Measurements from ENCODE around the gene HLTF.

The HLTF gene

DNA sequence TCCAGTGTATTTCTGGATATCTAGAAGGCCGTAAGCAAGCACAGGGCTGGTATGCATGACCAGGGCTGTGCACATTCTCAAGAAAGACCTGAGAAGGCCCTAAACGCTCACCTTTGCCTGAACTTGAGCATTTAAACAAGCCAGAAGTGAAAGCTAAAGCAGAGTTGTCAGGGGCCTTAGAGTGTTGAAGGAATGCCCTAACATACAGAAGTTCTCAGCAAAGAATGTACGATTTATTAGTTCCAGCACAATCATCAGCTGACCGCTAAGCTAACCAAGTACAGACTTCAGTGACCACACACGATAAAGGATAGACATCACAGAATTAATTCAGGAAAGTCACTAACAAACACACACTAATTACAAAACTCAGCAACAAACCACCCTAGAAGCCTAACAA, 8.7 kb downstream of the HLTF start:
- in situ Hi-C loops (cut with HindIII; ENCODE audit: low pct_unique_long_range_greater_than_20kb, low sequenced_read_pairs), result no loop called here
- no peak for TF ChIP-seq JUND (IDR thresholded peaks at IDR 0.05; ENCODE audit: low read depth)
- no peak for DNase-seq (ENCODE audit: low read depth in 1 of 2, low spot score in 1 of 2)

DNA sequence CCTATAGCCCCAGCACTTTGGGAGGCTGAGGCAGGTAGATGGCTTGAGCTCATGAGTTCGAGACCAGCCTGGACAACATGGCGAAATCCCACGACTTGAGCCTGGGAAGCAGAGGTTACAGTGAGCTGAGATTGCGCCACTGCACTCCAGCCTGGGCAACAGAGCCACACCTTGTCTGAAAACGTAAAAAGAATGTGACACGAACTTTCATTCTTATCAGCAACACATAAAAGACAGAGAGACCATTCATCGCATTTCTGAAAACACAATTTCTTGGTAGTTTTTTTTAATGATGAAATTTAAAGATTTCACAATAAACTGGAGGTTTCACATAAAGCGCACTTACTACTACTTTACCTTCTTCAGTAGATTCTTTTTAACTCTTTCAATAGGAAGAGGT, 18.4 kb downstream of the HLTF start:
- no peak for TF ChIP-seq JUND (IDR thresholded peaks at IDR 0.05; ENCODE audit: low read depth)
- no peak for DNase-seq (ENCODE audit: low read depth in 1 of 2, low spot score in 1 of 2)
- in situ Hi-C loops (cut with HindIII; ENCODE audit: low pct_unique_long_range_greater_than_20kb, low sequenced_read_pairs), result no loop called here

DNA sequence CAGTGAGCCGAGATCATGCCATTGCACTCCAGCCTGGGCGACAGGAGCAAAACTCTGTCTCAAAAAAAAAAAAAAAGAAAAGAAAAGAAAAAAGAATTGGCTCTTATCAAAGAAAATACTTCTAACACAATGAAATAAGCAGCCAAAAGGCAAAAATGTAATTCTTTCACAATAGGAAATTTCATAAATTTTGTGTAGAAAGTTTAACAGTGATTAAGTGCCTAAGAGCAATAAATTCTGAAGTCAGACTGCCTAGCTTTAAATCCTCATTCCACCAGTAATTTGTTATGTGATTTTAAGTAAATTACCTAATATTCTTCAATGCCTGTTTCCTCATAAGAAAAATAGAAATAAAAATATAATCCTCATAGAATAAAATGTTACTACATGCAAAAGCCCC, 24.6 kb downstream of the HLTF start:
- in situ Hi-C loops (cut with HindIII; ENCODE audit: low pct_unique_long_range_greater_than_20kb, low sequenced_read_pairs), result no loop called here
- TF ChIP-seq JUND (IDR thresholded peaks at IDR 0.05; ENCODE audit: low read depth), result no peak
- no peak for DNase-seq (ENCODE audit: low read depth in 1 of 2, low spot score in 1 of 2)

DNA sequence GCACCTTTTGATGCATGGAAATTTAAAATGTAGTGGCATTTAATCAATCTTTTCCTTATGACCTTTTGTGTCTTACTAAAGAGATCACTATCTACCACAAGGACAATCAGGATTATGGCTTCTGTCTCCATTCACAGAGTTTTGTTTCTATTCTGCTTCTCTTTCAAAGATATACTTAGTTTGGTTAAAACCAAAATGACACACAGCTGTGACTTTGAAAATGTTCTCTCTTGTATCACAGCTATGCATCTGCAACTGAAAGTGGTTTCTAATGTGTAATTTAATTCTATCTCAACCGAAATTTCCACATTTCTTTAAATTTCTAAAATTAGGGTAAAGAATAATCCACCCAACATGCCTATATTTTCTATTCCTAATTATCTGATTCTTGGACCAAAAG, 27.7 kb downstream of the HLTF start:
- no peak for TF ChIP-seq JUND (IDR thresholded peaks at IDR 0.05; ENCODE audit: low read depth)
- DNase-seq (ENCODE audit: low read depth in 1 of 2, low spot score in 1 of 2), result no peak
- in situ Hi-C loops (cut with HindIII; ENCODE audit: low pct_unique_long_range_greater_than_20kb, low sequenced_read_pairs), result no loop called here

DNA sequence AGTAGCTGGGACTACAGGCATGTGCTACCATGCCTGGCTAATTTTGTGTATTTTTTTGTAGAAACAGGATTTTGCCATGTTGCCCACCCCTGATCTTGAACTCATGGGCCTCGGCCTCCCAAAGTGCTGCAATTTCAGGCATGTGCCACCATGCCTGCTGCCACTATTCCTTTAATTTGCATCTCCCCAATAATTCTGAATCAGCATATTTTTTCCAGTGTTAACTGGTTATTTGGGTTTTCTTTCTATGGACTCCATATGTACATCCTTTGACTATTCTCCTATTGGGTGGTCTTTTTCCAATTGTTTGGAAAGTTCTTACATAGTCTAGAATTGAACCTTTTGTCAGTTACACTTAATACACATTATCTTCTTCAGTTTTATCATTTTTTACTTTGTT, 28.1 kb downstream of the HLTF start:
- in situ Hi-C loops (cut with HindIII; ENCODE audit: low pct_unique_long_range_greater_than_20kb, low sequenced_read_pairs), result no loop called here
- no peak for TF ChIP-seq JUND (IDR thresholded peaks at IDR 0.05; ENCODE audit: low read depth)
- no peak for DNase-seq (ENCODE audit: low read depth in 1 of 2, low spot score in 1 of 2)

DNA sequence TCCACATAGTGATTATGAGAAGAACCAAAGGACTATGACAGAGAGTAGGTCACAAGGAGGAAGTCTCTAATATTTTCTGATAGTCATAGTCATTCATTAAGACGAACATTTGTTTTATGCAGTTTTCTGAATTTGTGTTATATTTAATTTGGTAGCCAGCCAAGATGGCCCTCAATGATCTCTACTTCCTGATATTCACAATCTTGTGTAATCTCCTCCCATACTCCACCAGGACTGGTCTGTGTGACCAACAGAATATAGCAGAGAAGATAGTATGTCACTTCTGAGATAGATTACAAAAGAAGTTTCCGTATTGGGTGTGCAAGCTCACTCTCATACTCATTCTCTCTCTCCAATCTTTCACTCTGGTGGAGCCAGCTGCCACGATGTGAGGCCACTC, 30.8 kb downstream of the HLTF start:
- DNase-seq (ENCODE audit: low read depth in 1 of 2, low spot score in 1 of 2), result no peak
- TF ChIP-seq JUND (IDR thresholded peaks at IDR 0.05; ENCODE audit: low read depth), result no peak
- in situ Hi-C loops (cut with HindIII; ENCODE audit: low pct_unique_long_range_greater_than_20kb, low sequenced_read_pairs), result no loop called here

DNA sequence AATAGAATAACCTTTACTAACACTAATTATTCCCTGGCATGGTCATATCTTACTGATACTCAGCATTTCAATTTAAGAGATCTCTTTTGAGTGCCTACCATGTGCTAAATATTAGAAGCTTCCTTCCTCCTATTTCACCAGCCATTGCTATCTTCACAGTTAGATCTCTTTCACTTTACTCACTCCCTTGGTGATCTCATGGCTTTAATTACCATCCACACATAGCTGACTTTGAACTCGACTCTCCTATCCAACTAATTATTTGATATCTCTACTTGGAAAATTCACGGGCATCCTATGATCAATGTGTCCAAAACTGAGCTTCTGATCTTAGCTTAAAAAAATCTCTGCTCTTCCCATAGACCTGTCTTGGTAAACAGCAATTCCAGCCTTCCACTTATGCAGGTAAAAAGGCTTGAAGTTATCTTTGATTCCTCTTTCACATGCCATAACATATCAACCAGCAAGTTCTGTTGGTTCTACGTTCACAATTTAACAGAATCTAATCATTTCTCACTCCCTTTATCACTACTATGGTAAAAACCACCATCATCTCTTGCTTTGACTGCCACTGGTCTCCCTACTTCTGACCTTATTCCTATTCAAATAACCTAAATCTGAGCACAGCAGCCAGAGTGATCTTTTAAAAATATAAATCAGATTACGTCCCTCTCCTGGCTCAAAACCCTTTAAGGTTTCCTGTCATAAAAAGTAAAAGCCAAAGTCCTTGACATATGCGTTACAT, 41.8 kb downstream of the HLTF start:
- no peak for TF ChIP-seq JUND (IDR thresholded peaks at IDR 0.05; ENCODE audit: low read depth)
- no peak for DNase-seq (ENCODE audit: low read depth in 1 of 2, low spot score in 1 of 2)
- in situ Hi-C loops (cut with HindIII; ENCODE audit: low pct_unique_long_range_greater_than_20kb, low sequenced_read_pairs), result no loop called here

DNA sequence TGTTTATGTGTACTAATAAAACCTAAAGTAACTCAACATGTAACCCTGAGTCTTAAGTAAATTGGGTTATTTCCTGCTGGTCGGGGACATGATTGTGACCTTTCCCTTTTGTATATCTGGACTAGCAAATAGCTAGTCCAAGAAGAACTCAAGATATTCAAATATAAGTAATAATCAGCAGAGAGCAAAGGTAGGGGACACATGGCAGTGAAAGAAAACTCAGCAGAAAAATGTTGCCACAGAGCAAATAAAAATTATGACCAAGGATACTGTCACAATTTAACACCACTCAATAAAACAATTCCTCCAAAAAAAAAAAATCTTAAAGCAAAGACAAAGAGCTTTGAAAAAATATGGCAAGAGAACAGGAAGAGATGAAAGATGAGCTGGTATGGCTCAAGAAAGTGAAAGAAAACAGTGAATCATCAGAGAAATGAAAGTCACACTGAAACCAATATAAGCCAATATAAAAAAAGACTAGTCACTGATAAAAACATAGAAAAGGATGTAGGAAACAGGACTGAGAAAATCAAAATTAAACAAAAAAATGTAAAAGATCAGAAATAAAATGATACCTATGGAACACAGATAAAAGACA, 43.4 kb downstream of the HLTF start:
- no peak for DNase-seq (ENCODE audit: low read depth in 1 of 2, low spot score in 1 of 2)
- in situ Hi-C loops (cut with HindIII; ENCODE audit: low pct_unique_long_range_greater_than_20kb, low sequenced_read_pairs), result no loop called here
- no peak for TF ChIP-seq JUND (IDR thresholded peaks at IDR 0.05; ENCODE audit: low read depth)

DNA sequence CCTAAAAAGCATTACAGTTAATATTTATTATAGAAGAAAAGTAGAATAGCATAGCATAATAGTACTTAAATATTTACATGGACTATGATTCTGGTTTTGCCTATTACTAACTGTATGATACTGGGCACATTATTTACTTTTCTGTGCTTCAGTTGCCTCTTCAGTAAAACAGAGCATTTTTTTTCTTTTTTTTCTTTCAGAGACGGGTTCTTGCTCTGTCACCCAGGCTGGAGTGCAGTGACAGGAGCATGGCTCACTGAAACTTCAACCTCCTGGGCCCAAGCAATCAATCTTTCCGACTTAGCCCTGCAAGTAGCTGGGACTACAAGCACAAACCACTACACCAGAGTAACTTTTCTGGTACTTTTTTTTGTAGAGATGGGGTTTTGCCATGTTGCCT, 48.0 kb downstream of the HLTF start:
- DNase-seq (ENCODE audit: low read depth in 1 of 2, low spot score in 1 of 2), result no peak
- in situ Hi-C loops (cut with HindIII; ENCODE audit: low pct_unique_long_range_greater_than_20kb, low sequenced_read_pairs), result no loop called here
- TF ChIP-seq JUND (IDR thresholded peaks at IDR 0.05; ENCODE audit: low read depth), result no peak

DNA sequence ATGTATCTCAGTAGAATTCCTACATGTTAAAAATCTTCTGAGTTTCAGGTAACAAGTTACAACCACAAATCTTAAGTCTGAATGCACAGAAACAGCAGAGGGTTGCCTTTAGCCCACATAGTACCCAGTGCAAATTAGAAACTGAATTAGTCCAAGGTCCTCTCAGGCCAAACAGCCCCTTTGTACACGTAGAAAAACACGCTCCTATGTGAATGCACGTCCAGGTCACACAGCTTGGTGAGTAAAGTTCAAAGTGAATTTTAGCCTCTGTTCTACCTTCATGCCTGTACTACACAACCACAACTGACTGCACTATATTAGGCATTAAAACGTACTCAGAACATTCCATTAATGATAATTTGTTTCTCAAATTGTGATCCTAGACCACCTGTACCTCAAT, 48.6 kb downstream of the HLTF start:
- in situ Hi-C loops (cut with HindIII; ENCODE audit: low pct_unique_long_range_greater_than_20kb, low sequenced_read_pairs), result no loop called here
- no peak for DNase-seq (ENCODE audit: low read depth in 1 of 2, low spot score in 1 of 2)
- no peak for TF ChIP-seq JUND (IDR thresholded peaks at IDR 0.05; ENCODE audit: low read depth)

DNA sequence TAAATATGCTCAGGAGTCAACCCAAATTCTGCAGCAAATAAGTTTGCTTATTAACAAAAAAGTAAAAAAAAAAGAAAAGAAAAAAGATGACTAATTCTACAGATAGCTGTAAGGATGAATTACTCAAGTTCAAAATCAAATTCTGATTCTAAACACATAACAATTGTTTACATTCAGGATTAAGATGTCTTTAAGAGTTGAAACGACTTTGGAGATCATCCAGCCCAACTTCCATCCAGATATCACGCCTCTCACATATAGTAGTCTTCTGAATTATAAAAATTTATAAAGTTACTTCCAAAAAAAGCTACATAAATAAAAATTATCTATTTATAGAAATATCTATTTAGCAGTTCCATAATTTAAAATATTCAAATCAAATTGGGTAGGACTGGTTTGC, 55.2 kb downstream of the HLTF start:
- in situ Hi-C loops (cut with HindIII; ENCODE audit: low pct_unique_long_range_greater_than_20kb, low sequenced_read_pairs), result no loop called here
- no peak for DNase-seq (ENCODE audit: low read depth in 1 of 2, low spot score in 1 of 2)
- TF ChIP-seq JUND (IDR thresholded peaks at IDR 0.05; ENCODE audit: low read depth), result no peak

DNA sequence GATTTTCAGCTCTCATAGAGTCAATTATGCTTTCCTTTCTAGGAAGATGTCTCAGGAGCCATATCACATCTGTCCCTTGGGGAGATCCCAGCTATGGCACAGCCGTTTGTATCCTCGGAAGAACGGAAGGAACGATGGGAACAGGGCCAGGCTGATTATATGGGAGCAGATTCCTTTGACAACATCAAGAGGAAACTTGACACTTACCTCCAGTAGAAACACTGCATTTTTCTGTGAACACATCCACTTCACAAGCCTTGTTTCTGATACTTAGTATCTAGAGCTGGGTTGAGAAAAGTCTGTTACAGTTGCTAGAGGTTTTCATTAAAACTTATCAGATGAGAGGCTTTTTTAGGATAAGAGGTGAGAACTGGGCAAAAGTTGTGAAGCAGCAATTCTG, 59.6 kb downstream of the HLTF start:
- DNase-seq (ENCODE audit: low read depth in 1 of 2, low spot score in 1 of 2), result no peak
- no peak for TF ChIP-seq JUND (IDR thresholded peaks at IDR 0.05; ENCODE audit: low read depth)
- in situ Hi-C loops (cut with HindIII; ENCODE audit: low pct_unique_long_range_greater_than_20kb, low sequenced_read_pairs), result no loop called here

DNA sequence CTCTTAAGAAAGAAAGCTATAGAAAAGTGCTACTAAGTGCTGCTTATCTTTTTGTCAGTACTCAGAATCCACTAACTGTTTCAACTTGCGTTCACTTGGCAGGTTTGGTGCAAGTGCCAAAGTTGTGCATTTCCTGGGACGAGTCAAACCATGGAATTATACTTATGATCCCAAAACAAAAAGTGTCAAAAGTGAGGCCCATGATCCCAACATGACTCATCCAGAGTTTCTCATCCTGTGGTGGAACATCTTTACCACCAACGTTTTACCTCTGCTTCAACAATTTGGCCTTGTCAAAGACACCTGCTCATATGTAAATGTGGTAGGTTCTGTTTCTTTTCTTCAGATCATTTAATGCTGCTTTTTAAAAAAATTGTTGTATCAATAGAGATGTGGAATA, 62.4 kb downstream of the HLTF start:
- TF ChIP-seq JUND (IDR thresholded peaks at IDR 0.05; ENCODE audit: low read depth), result no peak
- in situ Hi-C loops (cut with HindIII; ENCODE audit: low pct_unique_long_range_greater_than_20kb, low sequenced_read_pairs), result no loop called here
- DNase-seq (ENCODE audit: low read depth in 1 of 2, low spot score in 1 of 2), result no peak

DNA sequence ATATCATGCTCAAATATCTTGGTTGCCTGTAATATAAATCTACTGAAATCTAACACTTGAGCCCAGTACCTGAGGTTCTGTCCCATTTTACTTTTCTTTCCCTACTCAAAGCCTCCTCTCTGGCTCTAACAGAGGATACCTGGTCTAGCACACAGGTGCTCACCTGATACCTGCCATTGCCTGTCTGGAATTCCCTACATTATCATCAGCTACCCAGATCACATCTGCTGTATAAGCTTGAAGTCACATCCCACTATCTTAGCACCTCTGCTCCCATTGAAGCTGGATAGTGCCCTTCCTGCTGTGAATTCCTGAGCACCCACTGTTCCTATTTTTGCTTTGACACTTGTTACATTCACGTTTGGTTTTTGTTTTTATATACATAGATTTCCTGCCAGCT, 64.5 kb downstream of the HLTF start:
- TF ChIP-seq JUND (IDR thresholded peaks at IDR 0.05; ENCODE audit: low read depth), result no peak
- in situ Hi-C loops (cut with HindIII; ENCODE audit: low pct_unique_long_range_greater_than_20kb, low sequenced_read_pairs), result no loop called here
- no peak for DNase-seq (ENCODE audit: low read depth in 1 of 2, low spot score in 1 of 2)

All from T47D (cell line).